ENCODE data around the gene RAB37.

RAB37 gene

GRCh38 chr17:74746376-74746775, 9.3 kb downstream of the RAB37 start:
- no peak for DNase-seq

GRCh38 chr17:74746922-74747321, 9.9 kb downstream of the RAB37 start:
- no peak for DNase-seq

- DNase-seq: no peak
Measured at GRCh38 chr17:74748279-74748528, 11.1 kb downstream of the RAB37 start.

GRCh38 chr17:74748529-74749278, 11.6 kb downstream of the RAB37 start, which contains the start of gene NHERF1:
Gene NHERF1, plus strand, starts transcription at chr17:74748628. Its CDS starts 219 bp downstream, at chr17:74748847.
- peak; percentile 98 for DNase-seq

GRCh38 chr17:74749279-74750038, 12.4 kb downstream of the RAB37 start:
- peak; percentile 72 for DNase-seq

- no peak for DNase-seq
Measured at GRCh38 chr17:74750039-74750326, 12.9 kb downstream of the RAB37 start.

- peak; percentile 27 for DNase-seq
Measured at GRCh38 chr17:74750327-74751069, 13.4 kb downstream of the RAB37 start.

GRCh38 chr17:74752415-74752814, 15.4 kb downstream of the RAB37 start:
- no peak for DNase-seq

- DNase-seq: no peak
Measured at GRCh38 chr17:74752822-74753401, 15.9 kb downstream of the RAB37 start.

- DNase-seq: no peak
Measured at GRCh38 chr17:74754832-74755231, 17.8 kb downstream of the RAB37 start.

GRCh38 chr17:74755533-74755932, 18.5 kb downstream of the RAB37 start:
- no peak for DNase-seq

- DNase-seq: no peak
Measured at GRCh38 chr17:74756891-74757290, 19.8 kb downstream of the RAB37 start.

GRCh38 chr17:74757502-74757901, 20.4 kb downstream of the RAB37 start:
- DNase-seq: no peak

- no peak for DNase-seq
Measured at GRCh38 chr17:74757931-74758847, 21.1 kb downstream of the RAB37 start.

GRCh38 chr17:74758848-74759168, 21.8 kb downstream of the RAB37 start:
- no peak for DNase-seq

- DNase-seq: peak; percentile 33
Measured at GRCh38 chr17:74759243-74759801, 22.3 kb downstream of the RAB37 start.

- DNase-seq: peak; percentile 70
Measured at GRCh38 chr17:74759941-74760340, 22.9 kb downstream of the RAB37 start.

- no peak for DNase-seq
Measured at GRCh38 chr17:74760404-74761105, 23.5 kb downstream of the RAB37 start.

- no peak for DNase-seq
Measured at GRCh38 chr17:74761419-74761818, 24.4 kb downstream of the RAB37 start.

- no peak for DNase-seq
Measured at GRCh38 chr17:74761931-74762330, 24.9 kb downstream of the RAB37 start.

GRCh38 chr17:74763565-74764387, 26.7 kb downstream of the RAB37 start:
- DNase-seq: no peak
